ENCODE results near the gene PACSIN1. TPM values are rescaled to one million over a fixed set of nuclear protein-coding genes. Genes with fewer than 3 reads are reported as not detected.

Gene PACSIN1
- total RNA-seq, 1 donor from 2014 or later: 1.3 TPM

DNA sequence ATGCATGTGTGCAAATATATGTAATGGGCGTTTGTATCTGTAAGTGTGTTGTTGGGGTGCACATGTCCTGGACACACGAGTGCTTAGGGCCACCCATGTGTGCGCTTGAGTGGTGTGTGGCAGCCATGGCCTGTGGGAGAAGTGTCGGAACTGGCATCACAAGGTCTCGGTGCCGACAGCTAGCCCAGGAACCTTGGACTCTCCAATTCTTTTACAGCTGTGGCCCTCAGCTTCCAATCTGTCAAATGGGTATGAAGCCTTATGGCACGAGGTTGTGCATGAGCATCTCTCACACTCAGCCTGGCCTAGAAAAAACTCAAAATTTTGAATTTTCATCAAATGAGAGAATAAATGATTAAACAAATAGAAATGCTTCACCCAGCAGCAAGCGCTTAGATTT lies 48.2 kb downstream of the PACSIN1 start:
- intact Hi-C loops (cut with micrococcal nuclease): loop anchor here (1.0 kb wide), 1 partner anchor 54 kb away; no protein-coding TSS in a partner anchor

DNA sequence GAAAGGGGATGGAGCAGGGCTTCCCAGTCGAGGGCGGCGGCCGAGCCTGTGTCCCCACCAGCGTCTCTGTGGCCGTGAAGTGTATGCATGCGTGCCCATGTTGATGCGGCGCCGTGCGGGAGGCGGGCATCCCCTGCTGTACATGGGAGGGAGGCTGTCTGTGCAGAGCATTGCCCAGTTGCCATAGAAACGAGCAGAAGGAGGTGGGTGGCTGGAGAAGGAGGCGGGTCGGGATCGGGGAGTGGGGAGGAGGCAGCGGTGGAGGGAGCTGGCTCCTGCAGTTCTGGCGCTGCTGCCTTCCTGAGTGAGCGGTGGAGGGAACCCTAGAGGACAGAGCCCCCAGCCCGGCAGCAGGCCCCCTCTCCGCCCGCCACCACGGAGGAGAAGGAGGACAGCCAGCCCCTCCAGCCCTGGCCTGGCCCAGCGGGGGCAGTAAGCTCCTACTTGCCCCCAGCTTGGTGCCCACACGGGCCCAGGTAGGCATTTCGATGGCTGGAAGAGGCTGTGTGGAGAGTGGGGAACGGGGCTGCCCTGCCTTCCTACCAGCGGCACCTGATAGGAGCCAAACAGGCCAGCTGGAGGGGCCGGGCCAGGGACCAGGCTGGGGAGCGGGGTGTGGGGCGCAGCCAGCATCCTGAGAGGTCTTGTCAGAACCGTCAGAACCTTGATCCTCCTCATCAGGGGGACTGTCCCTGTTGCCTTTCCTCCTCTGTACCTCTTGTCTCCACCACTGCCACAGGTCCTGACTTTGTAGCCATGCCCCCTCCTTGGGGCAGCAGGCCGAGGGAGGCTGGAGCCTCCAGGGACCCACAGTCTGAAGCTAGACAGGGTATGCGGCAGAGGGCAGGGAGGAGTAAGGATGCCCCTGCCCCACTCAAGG lies 49.0 kb downstream of the PACSIN1 start:
- intact Hi-C loops (cut with micrococcal nuclease): loop anchor here (1.0 kb wide), 1 partner anchor 55 kb away; no protein-coding TSS in a partner anchor

DNA sequence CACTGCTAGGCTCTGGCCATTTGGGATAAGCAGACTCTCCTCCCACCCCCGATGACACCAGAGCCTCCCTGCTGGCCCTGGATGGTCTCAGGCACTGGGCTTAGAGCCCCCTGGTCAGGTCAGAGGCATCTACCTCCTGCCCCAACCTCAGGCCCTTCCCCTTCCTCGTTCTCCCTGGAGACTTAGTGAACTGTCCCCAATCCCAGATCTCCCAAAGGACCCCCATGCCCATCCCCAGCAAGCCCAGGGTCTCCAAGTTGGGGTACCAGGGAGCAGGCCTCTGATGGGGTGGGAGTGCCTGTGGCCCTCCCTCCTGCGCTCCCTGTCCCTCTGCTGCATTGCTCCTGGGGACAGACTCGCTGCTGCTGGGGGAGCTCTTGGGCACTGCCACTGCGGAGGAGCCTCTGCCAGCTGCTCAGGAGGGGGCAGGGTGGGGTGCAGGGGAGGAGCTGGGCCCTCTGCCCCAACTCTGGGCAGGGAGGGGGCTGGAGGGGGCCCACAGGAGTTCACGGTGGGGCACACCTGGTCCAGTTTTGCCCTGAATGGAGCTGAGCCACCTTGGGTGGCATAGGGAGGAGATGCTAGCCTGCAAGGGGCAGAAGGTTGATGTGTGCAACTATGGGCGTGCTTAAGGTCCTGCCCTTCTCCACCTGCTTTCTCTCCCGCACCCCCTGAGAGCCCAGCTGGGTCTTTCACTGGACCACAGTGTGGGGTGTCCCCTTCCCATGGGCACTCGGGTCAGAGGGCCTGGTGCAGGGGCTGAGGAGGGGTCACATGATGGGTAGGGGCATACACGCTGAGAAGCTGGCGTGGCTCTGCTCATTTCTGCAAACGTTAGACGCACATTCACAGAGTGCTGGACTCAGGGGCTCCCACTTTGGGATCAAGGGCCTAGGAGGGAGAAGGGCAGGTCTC lies 49.9 kb downstream of the PACSIN1 start:
- intact Hi-C loops (cut with micrococcal nuclease): no loop called here

DNA sequence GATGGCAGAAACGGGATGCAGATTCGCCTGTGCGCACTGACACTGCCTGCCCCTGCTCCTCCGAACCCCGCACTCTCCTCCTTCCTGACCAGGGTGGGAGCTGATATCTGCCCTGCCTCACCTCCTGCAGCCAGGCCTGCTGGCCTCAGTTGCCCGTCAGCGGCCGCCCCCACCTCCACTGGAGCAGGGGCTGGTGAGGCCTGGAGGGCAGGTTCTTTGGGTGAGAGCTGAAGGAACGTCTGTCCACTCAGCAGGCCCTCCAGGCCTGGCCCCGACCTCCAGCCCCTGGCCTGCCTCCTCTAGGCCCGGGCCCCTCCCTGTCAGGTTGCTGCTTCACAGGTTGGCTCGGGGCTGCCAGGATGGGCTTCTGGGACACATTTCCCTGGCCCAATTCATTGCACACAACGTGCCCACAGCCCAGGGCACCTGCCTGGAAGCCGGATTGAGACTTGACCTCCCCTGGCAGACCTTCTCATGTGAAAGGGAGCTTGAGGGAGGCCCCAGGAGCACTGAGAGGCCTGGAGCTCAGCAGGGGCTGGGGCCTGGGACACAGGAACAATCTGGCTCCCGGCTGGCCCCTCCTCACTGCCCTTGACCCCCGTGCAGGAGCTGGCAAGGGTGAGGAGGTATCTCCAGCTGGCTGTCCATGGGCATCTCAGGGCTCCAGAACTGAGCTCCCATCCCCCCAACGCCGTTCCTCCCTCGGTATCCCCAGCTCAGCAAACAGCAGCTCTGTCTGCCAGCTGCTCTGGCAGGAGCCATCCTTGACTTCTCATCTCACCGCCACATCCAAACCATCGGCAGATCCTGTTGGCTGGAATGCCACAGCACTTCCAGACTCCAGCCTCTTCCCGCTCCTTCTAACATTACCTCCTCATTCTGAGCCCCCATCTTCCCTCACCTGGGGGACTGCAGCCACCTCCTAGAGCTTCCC lies 50.8 kb downstream of the PACSIN1 start:
- intact Hi-C loops (cut with micrococcal nuclease): no loop called here

DNA sequence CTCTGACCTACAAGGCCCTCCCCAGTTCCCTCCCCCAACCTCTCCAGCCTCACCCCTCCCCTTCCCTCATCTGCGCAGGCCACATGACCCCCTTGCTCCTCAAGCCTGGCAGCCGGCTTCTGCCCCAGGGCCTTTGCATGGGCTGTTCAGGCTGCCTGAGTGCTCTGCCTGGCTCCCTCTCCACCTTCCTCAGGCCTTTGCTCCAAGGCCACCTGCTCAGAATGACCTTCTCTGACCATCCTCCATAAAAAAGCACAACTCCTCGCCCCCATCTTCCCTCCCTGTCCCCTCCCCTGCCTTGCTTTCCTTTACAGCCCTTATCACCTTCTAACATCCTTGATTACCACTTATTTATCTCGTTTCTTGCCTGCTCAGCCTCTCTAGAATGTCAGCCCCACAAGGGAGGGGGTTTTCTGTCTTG lies 51.6 kb downstream of the PACSIN1 start:
- intact Hi-C loops (cut with micrococcal nuclease): no loop called here

DNA sequence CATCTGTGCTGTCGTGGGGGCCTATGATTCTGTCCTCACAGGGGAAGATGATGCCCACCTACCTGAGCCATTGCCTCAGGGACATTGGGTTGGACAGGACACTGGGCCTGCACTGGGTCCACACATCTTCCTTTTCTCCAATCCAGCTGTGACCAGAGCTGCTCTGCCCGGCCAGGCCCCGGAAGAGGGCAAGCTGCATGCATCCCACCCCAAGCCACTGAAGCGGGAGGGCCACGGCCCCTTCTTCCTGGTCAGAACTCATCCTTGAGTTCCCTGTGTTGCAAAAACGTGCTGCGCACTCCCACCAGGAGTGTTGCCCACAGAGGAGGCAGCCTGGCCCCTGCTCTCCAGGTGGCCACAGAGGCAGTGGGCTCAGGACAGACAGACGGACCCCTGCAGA lies 52.1 kb downstream of the PACSIN1 start:
- intact Hi-C loops (cut with micrococcal nuclease): no loop called here

DNA sequence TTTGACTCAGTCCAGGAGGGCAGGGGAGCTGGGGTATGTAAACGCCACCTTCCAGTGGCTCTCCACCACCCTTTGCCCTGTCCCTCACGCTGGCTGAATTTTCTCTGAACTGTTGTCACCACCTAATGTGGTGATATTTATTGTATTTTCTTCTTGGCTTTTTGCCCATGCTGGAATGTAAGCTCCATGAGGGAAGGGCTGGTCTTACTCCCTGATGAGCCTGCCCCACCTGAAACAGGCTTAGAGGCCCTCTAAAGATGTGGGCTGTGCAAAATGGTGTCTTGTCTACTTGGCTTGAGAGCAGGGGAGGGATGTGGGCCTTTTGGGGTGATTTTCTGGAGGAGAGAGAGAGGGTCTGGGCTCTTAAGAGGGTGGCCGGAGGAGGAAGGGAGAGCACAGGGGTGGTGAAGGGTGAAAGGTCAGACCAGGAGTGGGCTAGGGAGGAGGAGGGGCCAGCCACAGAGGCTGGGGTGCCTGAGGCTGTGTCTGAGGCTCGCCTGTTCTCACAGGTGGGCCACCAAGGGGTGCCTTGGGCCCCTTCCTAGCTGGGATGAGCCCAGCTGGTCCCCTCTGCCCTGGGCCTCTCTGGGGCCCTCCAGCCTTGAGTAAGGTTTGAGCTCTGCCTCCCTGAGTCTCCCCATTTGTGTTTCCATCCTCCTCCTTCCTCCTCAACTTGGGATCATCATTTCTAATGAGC lies 52.9 kb downstream of the PACSIN1 start:
- intact Hi-C loops (cut with micrococcal nuclease): no loop called here

DNA sequence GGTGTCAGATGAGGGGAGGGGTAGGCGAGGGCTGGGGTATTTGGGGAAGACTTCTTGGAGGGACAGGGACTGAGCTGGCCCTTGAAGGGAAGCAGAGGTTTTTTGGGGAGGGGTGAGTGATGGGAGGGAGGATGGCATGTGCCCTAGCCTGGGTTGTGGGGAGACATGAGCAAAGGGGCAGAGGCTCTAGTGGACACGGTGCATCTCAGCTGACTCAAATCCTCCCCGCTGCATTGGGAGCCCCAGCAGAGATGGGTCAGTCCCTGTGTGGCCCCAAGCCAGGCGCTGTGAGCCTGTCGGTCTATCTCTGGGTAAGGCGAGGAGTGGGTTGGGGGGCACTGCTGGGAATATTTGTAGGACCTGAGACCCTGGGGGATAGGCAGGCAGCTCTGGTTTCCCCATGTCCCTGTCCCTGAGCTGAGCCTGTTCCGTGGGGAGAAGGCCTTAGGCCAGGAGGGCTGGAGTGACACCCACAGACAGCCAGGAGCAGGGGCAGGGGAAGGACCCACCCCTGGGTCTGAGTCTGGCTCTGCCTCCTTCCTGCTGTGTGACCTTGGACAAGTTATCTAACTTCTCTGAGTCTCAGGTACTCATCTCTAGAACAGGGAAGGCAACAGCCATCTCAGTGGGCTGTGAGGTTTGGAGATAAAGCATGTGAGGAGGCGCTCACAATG lies 54.2 kb downstream of the PACSIN1 start:
- intact Hi-C loops (cut with micrococcal nuclease): no loop called here

DNA sequence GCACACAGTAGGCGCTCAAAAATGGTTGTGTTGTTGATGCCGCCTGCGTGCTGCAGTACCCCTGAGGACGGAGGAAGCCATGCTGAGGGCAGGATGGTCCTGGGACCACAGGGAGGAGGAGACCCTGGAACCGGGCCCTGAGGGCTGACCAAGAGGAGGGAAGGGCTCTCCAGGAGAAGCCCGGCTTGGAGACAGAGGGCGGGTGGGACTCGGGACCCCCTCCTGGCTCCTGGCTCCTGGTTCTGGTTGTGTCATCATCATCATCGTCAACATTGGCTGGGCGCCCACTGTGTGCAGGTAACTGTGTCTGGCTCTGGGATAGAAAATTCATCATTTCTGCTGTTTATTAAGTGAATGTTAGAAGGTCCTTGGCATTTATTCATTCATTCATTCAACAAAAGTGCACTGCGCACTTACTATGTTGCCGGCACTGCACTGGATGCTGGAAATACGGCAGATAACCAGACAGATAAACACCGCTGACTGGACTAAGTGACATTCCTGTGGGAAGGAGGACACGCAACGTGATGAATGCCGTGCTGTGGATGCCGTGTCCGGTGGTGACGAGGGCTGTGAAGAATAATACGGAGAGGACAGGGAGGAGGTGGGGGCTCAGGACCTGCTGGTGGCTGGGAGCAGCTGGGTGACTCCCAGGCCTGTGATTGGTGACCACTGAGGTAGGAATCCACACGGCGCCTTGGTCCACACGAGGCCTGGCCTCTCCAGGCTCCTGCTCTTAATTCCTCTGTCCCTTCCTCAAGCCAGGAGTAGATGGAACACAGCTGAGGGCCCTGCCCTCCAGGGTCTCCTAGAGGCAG lies 55.0 kb downstream of the PACSIN1 start:
- intact Hi-C loops (cut with micrococcal nuclease): no loop called here

DNA sequence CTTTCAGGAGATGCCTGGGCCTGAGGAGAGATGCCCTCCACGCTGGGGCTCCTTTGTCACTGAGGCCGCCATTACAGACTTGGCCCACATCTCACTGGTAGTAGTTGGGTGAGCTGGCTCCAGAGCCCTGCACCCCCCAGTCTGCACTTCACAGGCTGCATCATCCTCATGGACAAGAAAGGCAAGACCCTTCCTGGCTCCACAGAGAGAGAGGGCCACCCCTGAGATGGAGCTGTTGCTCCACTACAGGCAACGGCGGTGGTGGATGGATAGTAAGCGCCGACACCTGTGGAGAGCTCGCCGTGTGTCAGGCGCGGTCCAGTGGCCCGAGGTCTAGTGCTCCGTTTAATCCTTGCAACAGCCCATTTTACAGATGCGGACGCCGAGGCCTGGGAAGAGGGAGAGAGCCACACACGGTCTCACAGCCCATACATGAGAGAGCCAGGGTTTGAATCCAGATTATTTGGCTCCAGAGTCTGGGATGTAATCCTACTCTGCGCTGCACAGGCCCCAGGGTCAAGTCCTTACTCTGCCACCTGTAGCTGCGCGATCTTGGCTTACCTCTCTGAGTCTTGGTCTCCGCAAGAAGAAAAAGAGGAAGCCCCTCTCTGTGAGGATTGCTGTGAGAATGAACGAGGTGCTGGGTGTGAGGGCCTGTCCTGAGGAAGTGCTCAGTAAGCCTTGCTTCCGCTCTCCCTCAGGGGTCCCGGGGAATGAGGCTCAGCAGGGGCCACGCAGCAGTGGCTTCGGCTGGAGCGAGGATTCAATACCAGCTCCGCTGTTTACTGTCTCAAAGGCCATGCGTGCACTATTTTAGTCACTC lies 55.8 kb downstream of the PACSIN1 start:
- intact Hi-C loops (cut with micrococcal nuclease): no loop called here

DNA sequence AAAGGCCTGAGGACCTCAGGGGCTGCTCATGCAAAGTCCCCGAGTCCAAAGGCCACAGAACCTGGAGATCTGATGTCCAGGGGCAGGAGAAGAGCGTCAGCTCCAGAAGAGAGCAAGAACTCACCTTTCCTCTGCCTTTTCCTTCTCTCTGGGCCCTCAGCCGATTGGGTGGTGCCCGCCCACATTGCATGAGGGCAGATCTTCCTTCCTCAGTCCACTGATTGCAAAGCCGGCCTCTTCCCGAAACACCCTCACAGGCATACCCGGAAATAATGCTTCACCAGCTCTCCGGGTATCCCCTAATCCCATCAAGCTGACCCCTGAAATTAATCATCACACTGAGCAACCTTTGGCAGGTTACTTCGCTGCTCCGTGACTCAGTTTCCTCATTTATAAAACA lies 56.9 kb downstream of the PACSIN1 start:
- intact Hi-C loops (cut with micrococcal nuclease): no loop called here

DNA sequence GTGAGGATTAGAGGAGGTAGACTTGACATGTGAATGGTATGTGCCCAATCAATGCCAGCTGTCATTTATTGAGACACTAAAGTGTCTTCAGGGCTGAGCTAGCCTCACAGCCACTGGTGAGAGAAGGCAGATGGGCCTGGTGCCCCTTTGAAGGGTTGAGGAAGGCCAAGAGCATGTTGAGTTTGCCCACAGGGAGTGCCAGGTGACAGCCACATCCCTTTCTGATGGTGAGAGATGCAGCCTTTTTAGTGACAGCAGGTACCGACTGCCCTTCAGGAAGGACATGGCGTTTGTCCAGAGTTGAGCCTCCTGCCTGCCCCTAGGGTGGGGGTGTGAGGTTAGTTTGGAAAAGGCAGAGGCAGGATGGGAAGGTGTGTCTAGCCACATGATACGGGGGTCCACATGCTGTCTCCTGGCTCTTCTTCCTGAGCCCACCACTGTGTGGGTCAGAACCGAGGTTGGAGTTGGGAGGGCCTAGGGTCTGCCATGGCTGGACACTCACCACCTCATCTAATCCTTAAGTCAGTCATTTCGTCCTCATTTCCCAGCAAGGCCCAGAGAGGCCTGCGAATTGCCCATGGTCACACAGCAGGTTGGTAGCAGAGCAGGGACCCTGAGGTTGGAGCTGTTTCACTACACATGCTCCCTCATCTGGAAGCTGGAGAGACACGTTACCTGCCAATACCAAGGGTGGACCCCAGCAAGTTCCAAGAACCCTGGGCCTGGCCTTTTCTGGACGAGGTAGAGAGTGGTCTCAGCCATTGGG lies 57.7 kb downstream of the PACSIN1 start:
- intact Hi-C loops (cut with micrococcal nuclease): no loop called here

DNA sequence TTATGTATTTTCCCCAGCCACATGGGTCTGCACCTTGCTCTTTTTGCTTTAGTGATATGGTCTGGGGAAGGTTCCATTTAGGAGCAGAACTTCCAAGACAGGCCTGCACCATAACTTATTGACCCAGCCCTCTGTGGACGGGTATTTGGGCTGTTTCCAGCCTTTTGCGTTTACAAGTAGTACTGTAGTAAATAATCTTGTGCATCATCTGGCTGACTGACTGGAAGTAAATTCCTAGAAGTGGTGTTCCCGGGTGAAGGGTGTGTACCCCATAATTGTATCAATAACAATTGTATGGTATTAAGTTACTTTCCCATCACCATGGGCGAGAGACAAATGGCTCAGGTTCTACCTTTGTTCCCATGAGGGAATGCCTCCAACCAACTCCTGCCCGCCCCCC lies 58.6 kb downstream of the PACSIN1 start:
- intact Hi-C loops (cut with micrococcal nuclease): no loop called here

DNA sequence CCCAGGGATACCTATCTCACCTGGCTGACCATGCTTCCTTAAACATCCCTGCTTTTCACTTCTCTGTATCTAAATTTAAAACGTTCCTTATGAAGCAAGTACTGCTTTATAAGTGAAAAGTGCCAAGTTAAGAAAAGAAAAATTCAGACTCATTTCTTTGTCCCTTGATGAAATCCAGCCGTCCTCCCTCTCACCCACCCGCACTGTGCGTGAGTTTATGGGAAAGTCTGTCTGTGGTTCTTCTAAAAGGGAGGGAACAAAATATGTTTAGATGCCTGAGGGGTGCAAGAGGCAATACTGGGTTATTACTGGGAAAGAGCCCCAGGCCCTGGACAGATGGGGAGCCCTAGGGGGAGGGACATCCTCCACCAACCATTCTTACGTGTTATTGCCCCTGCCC lies 59.1 kb downstream of the PACSIN1 start:
- intact Hi-C loops (cut with micrococcal nuclease): no loop called here

DNA sequence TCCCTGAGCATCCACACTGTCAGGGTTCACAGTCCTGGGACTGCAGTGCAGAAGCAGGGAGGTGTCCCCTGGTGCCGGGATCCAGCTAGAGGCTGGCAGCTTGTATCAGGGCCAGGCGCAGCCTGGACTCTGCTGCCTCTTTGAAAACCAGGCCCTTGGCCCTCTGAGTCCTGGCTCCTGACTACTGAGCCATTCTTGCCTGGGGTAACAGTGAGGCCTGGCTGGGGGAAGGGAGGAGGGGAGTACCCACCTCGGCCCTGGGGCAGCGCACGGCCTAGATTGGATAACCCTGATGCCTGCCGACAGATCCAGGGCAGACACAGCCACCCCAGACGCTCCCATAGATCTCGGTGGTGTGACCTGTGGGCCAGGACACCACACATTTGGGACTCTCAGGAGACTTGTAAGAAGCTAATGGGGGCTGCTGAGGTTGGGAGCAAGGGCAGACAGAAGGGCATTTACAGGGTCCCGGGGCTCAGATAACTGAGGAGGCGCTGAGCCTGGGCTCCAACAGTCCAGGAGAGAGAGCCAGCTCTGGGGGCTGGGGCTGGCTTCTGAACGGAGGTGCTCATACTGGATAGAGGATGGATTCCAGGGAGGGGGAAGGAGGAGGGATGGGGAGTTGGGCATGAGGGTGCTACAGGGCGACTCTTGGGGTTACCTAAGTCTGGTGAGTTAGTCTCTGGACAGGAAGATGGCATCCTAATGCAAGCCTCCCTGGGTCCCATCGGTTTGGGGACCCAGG lies 59.7 kb downstream of the PACSIN1 start:
- intact Hi-C loops (cut with micrococcal nuclease): loop anchor here (2.0 kb wide), 2 partner anchors 265 to 363 kb away; partner anchors contain the start of genes ANKS1A and TAF11

DNA sequence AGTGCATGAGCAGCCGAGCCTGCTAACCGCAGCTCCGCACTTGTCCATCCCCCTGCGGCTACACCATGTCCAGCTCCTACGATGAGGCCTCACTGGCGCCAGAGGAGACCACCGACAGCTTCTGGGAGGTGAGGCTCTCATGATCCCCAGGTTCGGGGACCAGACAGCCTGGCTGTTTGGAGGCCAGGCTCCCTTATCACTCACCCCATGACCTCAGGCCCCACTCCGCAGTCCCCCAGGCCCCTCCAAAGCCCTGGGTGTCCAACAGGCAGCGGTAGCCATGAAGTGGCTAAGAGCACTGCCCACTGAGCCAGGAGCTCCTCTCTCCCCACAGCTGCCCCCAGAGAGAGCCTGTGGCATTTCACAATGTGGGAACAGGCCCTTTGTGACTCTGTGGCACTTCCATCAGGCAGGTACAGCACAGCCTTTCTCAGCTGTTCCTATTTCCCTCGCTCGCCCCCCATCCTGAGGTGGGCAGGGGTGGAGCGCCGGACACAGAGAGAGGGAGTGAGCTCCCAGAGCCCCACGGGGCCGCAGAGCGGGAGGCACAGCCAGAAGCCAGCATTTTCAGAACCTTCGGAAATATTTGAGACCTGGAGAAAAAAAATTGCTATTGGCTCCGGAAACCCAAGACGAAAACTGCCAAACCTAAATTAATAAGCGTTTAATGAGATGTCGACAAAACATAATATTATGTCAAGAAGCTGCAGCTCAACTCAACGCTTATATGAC lies 60.5 kb downstream of the PACSIN1 start:
- intact Hi-C loops (cut with micrococcal nuclease): loop anchor here (2.0 kb wide), 2 partner anchors 264 to 362 kb away; partner anchors contain the start of genes ANKS1A and TAF11

All from T-helper 1 cell treated with Interleukin-12 subunit alpha and Interleukin-12 subunit beta and Interleukin-4 antibody, amounts not matched to agents 30 ng/mL and 1 ng/mL, for 36 hours (primary cell).